Central memory CD8-positive, alpha-beta T cell (primary cell): ENCODE data around the gene LRP1B.

ENCODE experiments used
- ATAC-seq: fragments of 150-1000 bp; cut with Tn5 transposase; replicated peaks from 2 replicates; pipeline ENCODE4 v1.10.0; 2022; ENCODE audit warnings: mild to moderate bottlenecking, moderate FRiP score, moderate number of reproducible peaks; ENCODE audit not compliant: poor library complexity, severe bottlenecking; ENCODE audit errors: extremely low read depth
- DNase-seq, 2 donors: peaks; one replicate each; pipeline ENCODE4 v3.0.0; 2021; ENCODE audit warnings: low spot score in 2 of 2
- H3K27ac Mint-ChIP-seq: one replicate; pipeline ENCODE4 v1.8.0; 2022; ENCODE audit warnings: low read depth, mild to moderate bottlenecking, moderate library complexity, mixed read lengths
- H3K27me3 Mint-ChIP-seq: one replicate; pipeline ENCODE4 v1.8.0; 2022; ENCODE audit warnings: mixed read lengths
- H3K36me3 Mint-ChIP-seq: one replicate; pipeline ENCODE4 v1.8.0; 2022; ENCODE audit warnings: mild to moderate bottlenecking, moderate library complexity, mixed read lengths; ENCODE audit not compliant: insufficient read depth
- H3K4me1 Mint-ChIP-seq: one replicate; pipeline ENCODE4 v1.8.0; 2022; ENCODE audit warnings: mixed read lengths
- H3K4me3 Mint-ChIP-seq: one replicate; pipeline ENCODE4 v1.8.0; 2022; ENCODE audit warnings: mild to moderate bottlenecking, moderate library complexity, mixed read lengths
- H3K9me3 Mint-ChIP-seq: one replicate; pipeline ENCODE4 v1.8.0; 2022; ENCODE audit warnings: mixed read lengths

The LRP1B gene

GRCh38 chr2:141515931-141516330 is 614.9 kb downstream of the LRP1B start:
- no peak overlapping the region for H3K27ac Mint-ChIP-seq
- H3K9me3 Mint-ChIP-seq, result peaks cover 16% of the 10 kb centered on the region
- DNase-seq (no peak), ATAC-seq (no peak)
- no peaks in the 10 kb centered on the region for H3K4me1 Mint-ChIP-seq
- H3K36me3 Mint-ChIP-seq, result no peaks in the 10 kb centered on the region
- H3K4me3 Mint-ChIP-seq, result no peak overlapping the region
- no peaks in the 10 kb centered on the region for H3K27me3 Mint-ChIP-seq

GRCh38 chr2:141513853-141514252 is 617.0 kb downstream of the LRP1B start:
- H3K4me3 Mint-ChIP-seq, result no peak overlapping the region
- no peaks in the 10 kb centered on the region for H3K36me3 Mint-ChIP-seq
- H3K4me1 Mint-ChIP-seq, result no peaks in the 10 kb centered on the region
- H3K27me3 Mint-ChIP-seq, result no peaks in the 10 kb centered on the region
- H3K9me3 Mint-ChIP-seq, result peaks cover 23% of the 10 kb centered on the region
- ATAC-seq, result no peak
- H3K27ac Mint-ChIP-seq, result no peak overlapping the region
- DNase-seq, result no peak

GRCh38 chr2:141508806-141509595 is 621.8 kb downstream of the LRP1B start:
- peaks cover 22% of the 10 kb centered on the region for H3K9me3 Mint-ChIP-seq
- no peak for DNase-seq

GRCh38 chr2:141508086-141508752 is 622.6 kb downstream of the LRP1B start:
- Mint-ChIP-seq H3K9me3 (peaks cover 21% of the 10 kb centered on the region), H3K4me1 (no peaks in the 10 kb centered on the region), H3K36me3 (no peaks in the 10 kb centered on the region), H3K27me3 (no peaks in the 10 kb centered on the region), H3K27ac (no peak overlapping the region), H3K4me3 (no peak overlapping the region)
- DNase-seq, result no peak
- ATAC-seq, result no peak

More at GRCh38 chr2:141508806-141509595, 621.8 kb downstream of the LRP1B start:
- H3K27ac Mint-ChIP-seq, result no peak overlapping the region
- H3K36me3 Mint-ChIP-seq, result no peaks in the 10 kb centered on the region
- H3K4me1 Mint-ChIP-seq, result no peaks in the 10 kb centered on the region
- no peak for ATAC-seq
- no peaks in the 10 kb centered on the region for H3K27me3 Mint-ChIP-seq
- no peak overlapping the region for H3K4me3 Mint-ChIP-seq

GRCh38 chr2:141506135-141506534 is 624.7 kb downstream of the LRP1B start:
- no peak for ATAC-seq
- Mint-ChIP-seq H3K4me1 (no peaks in the 10 kb centered on the region), H3K27ac (no peak overlapping the region), H3K4me3 (no peak overlapping the region), H3K27me3 (no peaks in the 10 kb centered on the region), H3K9me3 (peaks cover 16% of the 10 kb centered on the region), H3K36me3 (no peaks in the 10 kb centered on the region)
- DNase-seq, result no peak

GRCh38 chr2:141501752-141502151 is 629.1 kb downstream of the LRP1B start:
- DNase-seq (no peak), ATAC-seq (no peak)
- H3K9me3 Mint-ChIP-seq, result peaks cover 5% of the 10 kb centered on the region
- no peak overlapping the region for H3K27ac Mint-ChIP-seq
- H3K4me3 Mint-ChIP-seq, result no peak overlapping the region
- no peaks in the 10 kb centered on the region for H3K36me3 Mint-ChIP-seq
- H3K27me3 Mint-ChIP-seq, result no peaks in the 10 kb centered on the region
- H3K4me1 Mint-ChIP-seq, result no peaks in the 10 kb centered on the region

- no peaks in the 10 kb centered on the region for H3K9me3 Mint-ChIP-seq
- H3K27me3 Mint-ChIP-seq, result no peaks in the 10 kb centered on the region
- no peak overlapping the region for H3K27ac Mint-ChIP-seq
- H3K4me3 Mint-ChIP-seq, result no peak overlapping the region
- H3K4me1 Mint-ChIP-seq, result no peaks in the 10 kb centered on the region
- ATAC-seq, result no peak
- H3K36me3 Mint-ChIP-seq, result no peaks in the 10 kb centered on the region
- no peak for DNase-seq
Measured at GRCh38 chr2:141499123-141499522, 631.7 kb downstream of the LRP1B start.

- DNase-seq, result no peak
- no peaks in the 10 kb centered on the region for H3K27me3 Mint-ChIP-seq
Measured at GRCh38 chr2:141498561-141498960, 632.3 kb downstream of the LRP1B start.

GRCh38 chr2:141497272-141497671 is 633.5 kb downstream of the LRP1B start:
- peaks cover 7% of the 10 kb centered on the region for H3K9me3 Mint-ChIP-seq
- no peaks in the 10 kb centered on the region for H3K27me3 Mint-ChIP-seq
- ATAC-seq (no peak), DNase-seq (no peak)
- H3K36me3 Mint-ChIP-seq, result no peaks in the 10 kb centered on the region
- no peaks in the 10 kb centered on the region for H3K4me1 Mint-ChIP-seq
- H3K4me3 Mint-ChIP-seq, result no peak overlapping the region
- H3K27ac Mint-ChIP-seq, result no peak overlapping the region

More at GRCh38 chr2:141498561-141498960, 632.3 kb downstream of the LRP1B start:
- Mint-ChIP-seq H3K9me3 (peaks cover under 1% of the 10 kb centered on the region), H3K36me3 (no peaks in the 10 kb centered on the region), H3K4me1 (no peaks in the 10 kb centered on the region), H3K4me3 (no peak overlapping the region), H3K27ac (no peak overlapping the region)
- ATAC-seq, result no peak

- ATAC-seq (no peak), DNase-seq (no peak)
- Mint-ChIP-seq H3K4me1 (no peaks in the 10 kb centered on the region), H3K4me3 (no peak overlapping the region), H3K27me3 (no peaks in the 10 kb centered on the region), H3K27ac (no peak overlapping the region), H3K9me3 (peaks cover 7% of the 10 kb centered on the region), H3K36me3 (no peaks in the 10 kb centered on the region)
Measured at GRCh38 chr2:141496810-141497209, 634.0 kb downstream of the LRP1B start.

GRCh38 chr2:141493936-141494335 is 636.9 kb downstream of the LRP1B start:
- Mint-ChIP-seq H3K27me3 (no peaks in the 10 kb centered on the region), H3K36me3 (no peaks in the 10 kb centered on the region), H3K27ac (no peak overlapping the region), H3K9me3 (peaks cover 7% of the 10 kb centered on the region), H3K4me3 (no peak overlapping the region), H3K4me1 (no peaks in the 10 kb centered on the region)
- ATAC-seq (no peak), DNase-seq (no peak)

- ATAC-seq, result no peak
Measured at GRCh38 chr2:141492816-141493215, 638.0 kb downstream of the LRP1B start.

GRCh38 chr2:141490886-141491285 is 639.9 kb downstream of the LRP1B start:
- DNase-seq, result no peak
- H3K4me3 Mint-ChIP-seq, result no peak overlapping the region
- no peak overlapping the region for H3K27ac Mint-ChIP-seq
- H3K9me3 Mint-ChIP-seq, result peaks cover 21% of the 10 kb centered on the region
- no peaks in the 10 kb centered on the region for H3K36me3 Mint-ChIP-seq
- ATAC-seq, result no peak
- H3K4me1 Mint-ChIP-seq, result no peaks in the 10 kb centered on the region
- H3K27me3 Mint-ChIP-seq, result no peaks in the 10 kb centered on the region

More at GRCh38 chr2:141492816-141493215, 638.0 kb downstream of the LRP1B start:
- H3K27me3 Mint-ChIP-seq, result no peaks in the 10 kb centered on the region
- DNase-seq, result no peak
- peaks cover 7% of the 10 kb centered on the region for H3K9me3 Mint-ChIP-seq
- H3K4me3 Mint-ChIP-seq, result no peak overlapping the region
- no peaks in the 10 kb centered on the region for H3K36me3 Mint-ChIP-seq
- H3K27ac Mint-ChIP-seq, result no peak overlapping the region
- no peaks in the 10 kb centered on the region for H3K4me1 Mint-ChIP-seq
